Measurements from ENCODE around the gene CD244.

DNA sequence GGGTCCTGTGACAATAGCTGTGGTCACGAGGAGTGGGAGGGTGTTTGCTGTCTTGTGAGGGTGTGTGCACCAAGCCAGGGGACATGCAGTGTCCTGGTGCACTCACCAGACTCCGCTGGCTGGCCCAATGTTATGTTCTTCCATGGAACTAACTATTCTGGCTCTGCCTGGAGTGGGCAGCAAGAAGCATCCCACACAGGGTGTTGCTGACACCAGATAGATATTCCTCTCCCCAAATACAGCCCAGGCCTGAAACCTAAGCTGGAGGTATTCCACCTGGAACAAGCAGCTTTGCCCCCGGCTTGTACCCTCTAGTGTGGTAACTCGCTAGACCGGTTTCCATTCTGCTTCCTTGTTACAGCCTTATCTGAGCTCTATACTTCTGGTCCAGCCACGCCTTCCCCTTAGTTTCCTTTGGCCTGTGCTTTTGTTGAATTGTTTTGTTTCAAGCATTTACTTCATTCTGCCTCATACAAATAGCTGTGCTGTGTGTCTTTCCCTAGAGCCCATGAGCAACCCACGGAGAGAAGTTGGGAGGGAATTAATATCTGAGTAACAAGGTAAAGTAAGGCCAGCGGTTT lies 81.4 kb downstream of the CD244 start:
- TF ChIP-seq TAF1 (IDR thresholded peaks at IDR 0.05; ENCODE audit: low read depth) (no peak), MAX (IDR thresholded peaks at IDR 0.05) (no peak), RAD21 (IDR thresholded peaks at IDR 0.05; ENCODE audit: low read depth) (no peak), NFIC (IDR thresholded peaks at IDR 0.05) (no peak)
